SK-N-SH treated with all-trans-retinoic acid at 6 μM for 48 hours (cell line): ENCODE data around the gene EPHA6.

Experiments used
- ARNTL ChIP-seq: fragments of 450-650 bp; formaldehyde crosslinking; IDR thresholded peaks from 2 replicates; pipeline ENCODE4 v1.5.0; 2020; ENCODE audit warnings: low read depth, mild to moderate bottlenecking, moderate library complexity, borderline replicate concordance
- CSDC2 ChIP-seq: fragments of 250-450 bp; sonication (Bioruptor Pico); IDR thresholded peaks from 2 replicates; pipeline ENCODE4 v1.5.0; 2020; ENCODE audit warnings: mild to moderate bottlenecking, moderate library complexity
- ISL1 ChIP-seq: fragments of 250-450 bp; sonication (Bioruptor Pico); IDR thresholded peaks from 2 replicates; pipeline ENCODE4 v2.1.2; 2022; ENCODE audit warnings: mild to moderate bottlenecking, moderate library complexity
- OSR1 ChIP-seq: fragments of 250-450 bp; sonication (Bioruptor Pico); IDR thresholded peaks from 2 replicates; pipeline ENCODE4 v1.8.0; 2022; ENCODE audit warnings: moderate library complexity, mild to moderate bottlenecking, inconsistent platforms
- TCF4 ChIP-seq: fragments of 250-450 bp; sonication (Bioruptor Pico); IDR thresholded peaks from 2 replicates; pipeline ENCODE4 v1.8.0; 2021; ENCODE audit warnings: mild to moderate bottlenecking, moderate library complexity, borderline replicate concordance
- ZC3H10 ChIP-seq: fragments of 250-450 bp; sonication (Bioruptor Pico); IDR thresholded peaks from 2 replicates; pipeline ENCODE4 v1.5.1; 2021; ENCODE audit warnings: mild to moderate bottlenecking, moderate library complexity
- ZFP3 ChIP-seq: fragments of 250-450 bp; sonication (Bioruptor Pico); IDR thresholded peaks from 2 replicates; pipeline ENCODE4 v1.5.0; 2020; ENCODE audit warnings: mild to moderate bottlenecking, moderate library complexity
- ZFP30 ChIP-seq: fragments of 450-650 bp; formaldehyde crosslinking; IDR thresholded peaks from 2 replicates; pipeline ENCODE4 v1.5.0; 2022; ENCODE audit warnings: mild to moderate bottlenecking, moderate library complexity
- TF ChIP-seq, protein P1 (sequence below): fragments of 250-450 bp; sonication (Bioruptor Pico); IDR thresholded peaks from 2 replicates; pipeline ENCODE4 v1.5.1; 2020; ENCODE audit warnings: low read depth, mild to moderate bottlenecking, moderate library complexity
- TF ChIP-seq, protein P2 (sequence below): fragments of 250-450 bp; sonication (Bioruptor Pico); IDR thresholded peaks from 2 replicates; pipeline ENCODE4 v1.8.0; 2020; ENCODE audit warnings: mild to moderate bottlenecking, moderate library complexity, borderline replicate concordance

DNA sequence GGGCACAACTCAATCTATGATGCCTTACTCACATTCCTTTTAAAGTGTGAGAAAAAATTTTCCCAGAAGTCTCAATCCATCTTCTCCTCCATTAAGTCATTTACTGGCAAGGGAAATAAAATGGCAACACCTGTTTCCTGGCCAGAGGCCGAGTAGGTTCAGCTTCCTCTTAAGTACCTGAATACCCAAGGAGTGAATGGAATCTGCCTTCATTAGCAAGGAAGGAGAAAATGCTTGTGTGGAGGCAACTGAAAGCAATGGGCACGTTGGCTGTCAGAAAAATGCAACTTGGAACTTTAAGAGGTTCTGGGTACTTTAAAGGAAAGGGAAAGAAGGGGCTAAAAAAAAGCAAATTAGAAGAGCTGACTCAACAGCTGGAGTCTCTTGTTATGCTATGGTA lies 526.5 kb downstream of the EPHA6 start:
- TF ChIP-seq CSDC2 (CRISPR knock-in tag): no peak
- TF ChIP-seq, protein P1, sequence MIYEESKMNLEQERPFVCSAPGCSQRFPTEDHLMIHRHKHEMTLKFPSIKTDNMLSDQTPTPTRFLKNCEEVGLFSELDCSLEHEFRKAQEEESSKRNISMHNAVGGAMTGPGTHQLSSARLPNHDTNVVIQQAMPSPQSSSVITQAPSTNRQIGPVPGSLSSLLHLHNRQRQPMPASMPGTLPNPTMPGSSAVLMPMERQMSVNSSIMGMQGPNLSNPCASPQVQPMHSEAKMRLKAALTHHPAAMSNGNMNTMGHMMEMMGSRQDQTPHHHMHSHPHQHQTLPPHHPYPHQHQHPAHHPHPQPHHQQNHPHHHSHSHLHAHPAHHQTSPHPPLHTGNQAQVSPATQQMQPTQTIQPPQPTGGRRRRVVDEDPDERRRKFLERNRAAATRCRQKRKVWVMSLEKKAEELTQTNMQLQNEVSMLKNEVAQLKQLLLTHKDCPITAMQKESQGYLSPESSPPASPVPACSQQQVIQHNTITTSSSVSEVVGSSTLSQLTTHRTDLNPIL (CRISPR knock-in tag): no peak
- no peak for TF ChIP-seq ARNTL (CRISPR knock-in tag)
- TF ChIP-seq ISL1 (CRISPR knock-in tag): no peak
- no peak for TF ChIP-seq ZC3H10
- TF ChIP-seq, protein P2, sequence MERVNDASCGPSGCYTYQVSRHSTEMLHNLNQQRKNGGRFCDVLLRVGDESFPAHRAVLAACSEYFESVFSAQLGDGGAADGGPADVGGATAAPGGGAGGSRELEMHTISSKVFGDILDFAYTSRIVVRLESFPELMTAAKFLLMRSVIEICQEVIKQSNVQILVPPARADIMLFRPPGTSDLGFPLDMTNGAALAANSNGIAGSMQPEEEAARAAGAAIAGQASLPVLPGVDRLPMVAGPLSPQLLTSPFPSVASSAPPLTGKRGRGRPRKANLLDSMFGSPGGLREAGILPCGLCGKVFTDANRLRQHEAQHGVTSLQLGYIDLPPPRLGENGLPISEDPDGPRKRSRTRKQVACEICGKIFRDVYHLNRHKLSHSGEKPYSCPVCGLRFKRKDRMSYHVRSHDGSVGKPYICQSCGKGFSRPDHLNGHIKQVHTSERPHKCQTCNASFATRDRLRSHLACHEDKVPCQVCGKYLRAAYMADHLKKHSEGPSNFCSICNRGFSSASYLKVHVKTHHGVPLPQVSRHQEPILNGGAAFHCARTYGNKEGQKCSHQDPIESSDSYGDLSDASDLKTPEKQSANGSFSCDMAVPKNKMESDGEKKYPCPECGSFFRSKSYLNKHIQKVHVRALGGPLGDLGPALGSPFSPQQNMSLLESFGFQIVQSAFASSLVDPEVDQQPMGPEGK: no peak
- no peak for TF ChIP-seq ZFP30 (CRISPR knock-in tag)
- TF ChIP-seq TCF4: no peak
- TF ChIP-seq ZFP3 (CRISPR knock-in tag): no peak
- no peak for TF ChIP-seq OSR1
